Mammary epithelial cell (primary cell): ENCODE data around the gene NLRP6.

Source experiments
- EZH2 ChIP-seq: IDR thresholded peaks from 2 replicates; pipeline ENCODE4 v1.6.1; 2012; ENCODE audit warnings: low read length, inconsistent platforms, borderline replicate concordance
- TF ChIP-seq, protein P1 (sequence below), 2 donors: IDR thresholded peaks in 1 of 2; conservative IDR thresholded peaks in 1 of 2; 2 replicates each; pipeline ENCODE4 v1.5.1; 2011 to 2012; ENCODE audit warnings: inconsistent platforms in 2 of 2, low read length in 2 of 2, mild to moderate bottlenecking in 2 of 2, control low read depth in 1 of 2, low read depth in 1 of 2; ENCODE audit not compliant: insufficient read depth in 1 of 2; ENCODE audit errors: extremely low read depth in 1 of 2

DNA sequence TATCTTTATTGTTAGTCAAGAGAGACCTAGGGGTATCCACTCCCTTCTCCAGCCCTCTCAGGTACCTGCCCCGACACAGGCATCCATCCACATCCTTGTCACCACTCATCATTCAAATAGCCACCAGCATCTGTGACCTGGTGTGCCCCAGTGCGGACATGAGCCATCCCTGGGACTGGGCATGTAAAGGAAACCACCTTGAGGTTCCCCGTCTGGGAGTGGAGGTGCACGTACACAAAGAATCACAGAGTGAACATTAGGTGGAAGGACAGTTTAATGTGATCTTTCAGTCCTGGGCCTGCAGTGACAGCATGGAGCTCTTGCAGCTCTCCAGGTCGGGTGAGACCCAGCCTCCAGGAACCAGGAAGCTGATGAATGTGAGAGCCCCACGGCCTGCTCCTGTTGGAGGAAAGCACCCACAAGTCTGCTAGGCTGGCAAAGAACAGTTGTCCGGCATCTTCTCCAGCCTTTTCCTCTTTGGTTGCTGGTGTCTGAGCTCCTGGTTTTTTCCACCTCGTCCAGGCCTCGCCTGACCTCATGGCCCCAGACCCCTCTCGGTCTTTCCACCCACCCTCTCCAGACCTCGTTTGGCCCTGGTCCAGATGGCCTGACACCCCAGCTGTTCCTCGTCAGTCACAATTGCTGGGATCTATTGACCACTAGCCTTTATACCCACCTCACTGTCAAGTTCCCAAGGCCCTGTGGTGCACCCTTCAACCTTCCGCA is 24.9 kb upstream of the NLRP6 start:
- no peak for TF ChIP-seq EZH2
- TF ChIP-seq, protein P1, sequence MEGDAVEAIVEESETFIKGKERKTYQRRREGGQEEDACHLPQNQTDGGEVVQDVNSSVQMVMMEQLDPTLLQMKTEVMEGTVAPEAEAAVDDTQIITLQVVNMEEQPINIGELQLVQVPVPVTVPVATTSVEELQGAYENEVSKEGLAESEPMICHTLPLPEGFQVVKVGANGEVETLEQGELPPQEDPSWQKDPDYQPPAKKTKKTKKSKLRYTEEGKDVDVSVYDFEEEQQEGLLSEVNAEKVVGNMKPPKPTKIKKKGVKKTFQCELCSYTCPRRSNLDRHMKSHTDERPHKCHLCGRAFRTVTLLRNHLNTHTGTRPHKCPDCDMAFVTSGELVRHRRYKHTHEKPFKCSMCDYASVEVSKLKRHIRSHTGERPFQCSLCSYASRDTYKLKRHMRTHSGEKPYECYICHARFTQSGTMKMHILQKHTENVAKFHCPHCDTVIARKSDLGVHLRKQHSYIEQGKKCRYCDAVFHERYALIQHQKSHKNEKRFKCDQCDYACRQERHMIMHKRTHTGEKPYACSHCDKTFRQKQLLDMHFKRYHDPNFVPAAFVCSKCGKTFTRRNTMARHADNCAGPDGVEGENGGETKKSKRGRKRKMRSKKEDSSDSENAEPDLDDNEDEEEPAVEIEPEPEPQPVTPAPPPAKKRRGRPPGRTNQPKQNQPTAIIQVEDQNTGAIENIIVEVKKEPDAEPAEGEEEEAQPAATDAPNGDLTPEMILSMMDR (conservative IDR thresholded peaks at IDR 0.05 in 1 of 2, IDR thresholded peaks at IDR 0.05 in 1 of 2; ENCODE audit: extremely low read depth in 1 of 2, insufficient read depth in 1 of 2, low read depth in 1 of 2, low read length in 2 of 2) = no peak
